HEK293 (cell line): Measurements from ENCODE around the gene C19orf47.

ENCODE experiments used
- CTCF ChIA-PET: fragments of 350-600 bp; formaldehyde crosslinking; extraction: SDS; loops from one replicate; lab custom pipeline; 2021; ENCODE audit warnings: antibody characterized with exemption; lab: Yijun Ruan, JAX
- POLR2A ChIA-PET: fragments of 300-600 bp; formaldehyde crosslinking; extraction: SDS; loops from one replicate; lab custom pipeline; 2020; ENCODE audit warnings: antibody characterized with exemption, inconsistent platforms; lab: Yijun Ruan, JAX
- H3K27ac ChIP-seq: fragments of 200-500 bp; sonication (Bioruptor generic); 2 replicates; pipeline ENCODE4 v1.5.1; 2014; ENCODE audit warnings: low read depth, low read length, control low read depth, inconsistent platforms; ENCODE audit errors: extremely low read depth
- H3K36me3 ChIP-seq, 2 experiments: fragments of 200-500 bp in 1 of 2; sonication (Bioruptor generic) in 1 of 2; 1 replicate in 1 of 2; 2 replicates in 1 of 2; pipeline ENCODE4 v1.5.1; 2014 to 2017; ENCODE audit warnings: inconsistent platforms in 2 of 2, low read length in 2 of 2; ENCODE audit not compliant: control insufficient read depth in 2 of 2, insufficient read depth in 1 of 2
- H3K4me1 ChIP-seq: fragments of 200-500 bp; sonication (Bioruptor generic); 2 replicates; pipeline ENCODE4 v1.5.1; 2014; ENCODE audit warnings: mild to moderate bottlenecking, low read length, inconsistent platforms; ENCODE audit not compliant: control insufficient read depth, insufficient read depth
- H3K4me3 ChIP-seq: 2 replicates; pipeline ENCODE4 v1.5.1; 2011; ENCODE audit warnings: low read depth, mild to moderate bottlenecking, control low read depth, low read length, moderate library complexity
- H3K9me3 ChIP-seq: fragments of 200-500 bp; sonication (Bioruptor generic); 2 replicates; pipeline ENCODE4 v1.5.1; 2014; ENCODE audit warnings: low read depth, low read length, inconsistent platforms; ENCODE audit not compliant: control insufficient read depth, insufficient read depth
- GLIS2 ChIP-seq: fragments of 450-650 bp; formaldehyde crosslinking; IDR thresholded peaks from 2 replicates; pipeline ENCODE4 v1.5.1; 2016; ENCODE audit warnings: missing biosample characterization, missing genetic modification characterization
- IKZF3 ChIP-seq: fragments of 450-650 bp; IDR thresholded peaks from 2 replicates; pipeline ENCODE4 v1.5.0; 2018; ENCODE audit warnings: missing biosample characterization, mild to moderate bottlenecking, missing genetic modification characterization, moderate library complexity
- MEIS1 ChIP-seq: sonication (generic); formaldehyde crosslinking; IDR thresholded peaks from 2 replicates; pipeline ENCODE4 v1.8.1; 2022; ENCODE audit warnings: missing genetic modification reagents, mild to moderate bottlenecking, borderline replicate concordance
- SCRT2 ChIP-seq: fragments of 450-650 bp; formaldehyde crosslinking; IDR thresholded peaks from 2 replicates; pipeline ENCODE4 v1.5.1; 2016; ENCODE audit warnings: missing biosample characterization, missing genetic modification characterization
- TRIM28 ChIP-seq: IDR thresholded peaks from 2 replicates; pipeline ENCODE4 v1.6.1; 2011; ENCODE audit warnings: low read length, control low read depth, borderline replicate concordance
- ZBTB17 ChIP-seq: fragments of 450-650 bp; formaldehyde crosslinking; IDR thresholded peaks from 2 replicates; pipeline ENCODE4 v1.5.1; 2016; ENCODE audit warnings: missing biosample characterization, missing genetic modification characterization
- ZBTB48 ChIP-seq: fragments of 450-650 bp; formaldehyde crosslinking; IDR thresholded peaks from 2 replicates; pipeline ENCODE4 v1.5.1; 2016; ENCODE audit warnings: missing biosample characterization, missing genetic modification characterization
- ZFP37 ChIP-seq: fragments of 450-650 bp; formaldehyde crosslinking; IDR thresholded peaks from 2 replicates; pipeline ENCODE4 v1.5.1; 2016; ENCODE audit warnings: missing biosample characterization, missing genetic modification characterization
- ZFP69B ChIP-seq: fragments of 450-650 bp; formaldehyde crosslinking; IDR thresholded peaks from 2 replicates; pipeline ENCODE4 v1.5.1; 2016; ENCODE audit warnings: missing biosample characterization, missing genetic modification characterization
- ZNF10 ChIP-seq: fragments of 450-650 bp; formaldehyde crosslinking; IDR thresholded peaks from 2 replicates; pipeline ENCODE4 v1.5.1; 2017; ENCODE audit warnings: missing biosample characterization, missing genetic modification characterization
- ZNF121 ChIP-seq: fragments of 450-650 bp; formaldehyde crosslinking; IDR thresholded peaks from 2 replicates; pipeline ENCODE4 v1.5.1; 2016; ENCODE audit warnings: missing biosample characterization, missing genetic modification characterization
- ZNF19 ChIP-seq: fragments of 450-650 bp; formaldehyde crosslinking; IDR thresholded peaks from 2 replicates; pipeline ENCODE4; 2016; ENCODE audit warnings: missing biosample characterization, missing genetic modification characterization, low read depth
- ZNF24 ChIP-seq: fragments of 450-650 bp; formaldehyde crosslinking; IDR thresholded peaks from 2 replicates; pipeline ENCODE4 v1.5.1; 2016; ENCODE audit warnings: missing biosample characterization, missing genetic modification characterization
- ZNF302 ChIP-seq: fragments of 450-650 bp; formaldehyde crosslinking; IDR thresholded peaks from 2 replicates; pipeline ENCODE4 v1.5.1; 2016; ENCODE audit warnings: missing biosample characterization, missing genetic modification characterization, low read depth
- ZNF311 ChIP-seq: fragments of 450-650 bp; formaldehyde crosslinking; IDR thresholded peaks from 2 replicates; pipeline ENCODE4 v1.5.1; 2017; ENCODE audit warnings: missing biosample characterization, missing genetic modification characterization, borderline replicate concordance
- ZNF335 ChIP-seq: fragments of 450-650 bp; formaldehyde crosslinking; conservative IDR thresholded peaks from 2 replicates; pipeline ENCODE4 v1.5.1; 2016; ENCODE audit warnings: missing biosample characterization, missing genetic modification characterization
- ZNF423 ChIP-seq: fragments of 450-650 bp; formaldehyde crosslinking; IDR thresholded peaks from 2 replicates; pipeline ENCODE4 v1.5.1; 2016; ENCODE audit warnings: missing biosample characterization, missing genetic modification characterization
- ZNF560 ChIP-seq: fragments of 450-650 bp; formaldehyde crosslinking; IDR thresholded peaks from 2 replicates; pipeline ENCODE4 v1.5.1; 2017; ENCODE audit warnings: missing biosample characterization, missing genetic modification characterization, borderline replicate concordance
- ZNF600 ChIP-seq: fragments of 450-650 bp; formaldehyde crosslinking; IDR thresholded peaks from 2 replicates; pipeline ENCODE4 v1.5.1; 2016; ENCODE audit warnings: missing biosample characterization, missing genetic modification characterization
- ZNF626 ChIP-seq: fragments of 450-650 bp; sonication (Bioruptor Pico); formaldehyde crosslinking; IDR thresholded peaks from 2 replicates; pipeline ENCODE4 v1.5.1; 2018; ENCODE audit warnings: missing biosample characterization, missing genetic modification characterization, inconsistent platforms
- ZNF660 ChIP-seq: fragments of 450-650 bp; IDR thresholded peaks from 2 replicates; pipeline ENCODE4 v1.5.1; 2018; ENCODE audit warnings: missing biosample characterization, mild to moderate bottlenecking, missing genetic modification characterization
- ZNF776 ChIP-seq: fragments of 450-650 bp; formaldehyde crosslinking; IDR thresholded peaks from 2 replicates; pipeline ENCODE4 v1.5.0; 2017; ENCODE audit warnings: missing biosample characterization, missing genetic modification characterization, borderline replicate concordance
- ZNF777 ChIP-seq: fragments of 450-650 bp; formaldehyde crosslinking; IDR thresholded peaks from 2 replicates; pipeline ENCODE4 v1.5.1; 2017; ENCODE audit warnings: missing biosample characterization, missing genetic modification characterization, borderline replicate concordance
- ZNF785 ChIP-seq: fragments of 450-650 bp; formaldehyde crosslinking; IDR thresholded peaks from 2 replicates; pipeline ENCODE4 v1.5.1; 2016; ENCODE audit warnings: missing biosample characterization, missing genetic modification characterization
- ZSCAN16 ChIP-seq: fragments of 450-650 bp; formaldehyde crosslinking; IDR thresholded peaks from 2 replicates; pipeline ENCODE4 v1.5.1; 2016; ENCODE audit warnings: missing biosample characterization, missing genetic modification characterization
- TF ChIP-seq, protein P1 (sequence below): fragments of 450-650 bp; formaldehyde crosslinking; IDR thresholded peaks from 2 replicates; pipeline ENCODE4 v1.5.1; 2016; ENCODE audit warnings: missing biosample characterization, missing genetic modification characterization
- TF ChIP-seq, protein P2 (sequence below): fragments of 450-650 bp; formaldehyde crosslinking; IDR thresholded peaks from 2 replicates; pipeline ENCODE4 v1.5.1; 2017; ENCODE audit warnings: missing biosample characterization, mild to moderate bottlenecking, missing genetic modification characterization, moderate library complexity

Gene C19orf47

DNA sequence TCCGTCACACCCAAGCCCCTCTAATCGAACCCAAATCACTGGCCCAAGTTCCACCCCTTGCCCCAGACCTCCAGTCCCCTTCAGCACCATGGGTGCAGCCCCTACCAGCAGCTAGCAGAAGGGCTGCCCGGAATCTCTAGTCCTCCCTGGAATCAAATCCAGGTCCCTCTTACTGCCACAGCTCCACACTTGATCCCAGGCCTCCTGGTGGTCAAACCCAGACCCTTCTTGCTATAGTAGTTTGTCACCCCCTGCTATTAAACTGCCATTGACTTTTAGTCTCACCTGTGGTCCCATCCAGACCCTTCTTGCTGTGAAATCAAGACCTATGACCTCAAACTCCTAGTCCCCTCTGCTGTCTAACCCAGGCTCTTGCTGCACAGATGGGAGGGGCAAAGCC, 33.1 kb upstream of the C19orf47 start:
- H3K4me1 ChIP-seq = no peaks in the 10 kb centered on the region
- H3K27ac ChIP-seq = no peak overlapping the region
- peaks cover 3 to 32% of the 10 kb centered on the region in 2 experiments; a peak in 2 of 3 replicates for H3K36me3 ChIP-seq
- ChIA-PET CTCF (interaction anchor here (0.6 to 3.3 kb wide), 3 partner anchors 65 to 186 kb away, joined by 3 to 14 read pairs (median 4); no protein-coding TSS in a partner anchor), POLR2A (interaction anchor here (1.0 to 2.6 kb wide), 4 partner anchors 16 to 45 kb away, joined by 4 to 10 read pairs (median 8); partner anchors contain the start of genes C19orf47, PLD3 and SERTAD1)
- H3K9me3 ChIP-seq = no peaks in the 10 kb centered on the region
- H3K4me3 ChIP-seq = no peak overlapping the region
- TF ChIP-seq, protein P1, sequence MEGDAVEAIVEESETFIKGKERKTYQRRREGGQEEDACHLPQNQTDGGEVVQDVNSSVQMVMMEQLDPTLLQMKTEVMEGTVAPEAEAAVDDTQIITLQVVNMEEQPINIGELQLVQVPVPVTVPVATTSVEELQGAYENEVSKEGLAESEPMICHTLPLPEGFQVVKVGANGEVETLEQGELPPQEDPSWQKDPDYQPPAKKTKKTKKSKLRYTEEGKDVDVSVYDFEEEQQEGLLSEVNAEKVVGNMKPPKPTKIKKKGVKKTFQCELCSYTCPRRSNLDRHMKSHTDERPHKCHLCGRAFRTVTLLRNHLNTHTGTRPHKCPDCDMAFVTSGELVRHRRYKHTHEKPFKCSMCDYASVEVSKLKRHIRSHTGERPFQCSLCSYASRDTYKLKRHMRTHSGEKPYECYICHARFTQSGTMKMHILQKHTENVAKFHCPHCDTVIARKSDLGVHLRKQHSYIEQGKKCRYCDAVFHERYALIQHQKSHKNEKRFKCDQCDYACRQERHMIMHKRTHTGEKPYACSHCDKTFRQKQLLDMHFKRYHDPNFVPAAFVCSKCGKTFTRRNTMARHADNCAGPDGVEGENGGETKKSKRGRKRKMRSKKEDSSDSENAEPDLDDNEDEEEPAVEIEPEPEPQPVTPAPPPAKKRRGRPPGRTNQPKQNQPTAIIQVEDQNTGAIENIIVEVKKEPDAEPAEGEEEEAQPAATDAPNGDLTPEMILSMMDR = peak; percentile 61
- TF ChIP-seq ZNF785 (tag by site-specific recombination) = no peak

DNA sequence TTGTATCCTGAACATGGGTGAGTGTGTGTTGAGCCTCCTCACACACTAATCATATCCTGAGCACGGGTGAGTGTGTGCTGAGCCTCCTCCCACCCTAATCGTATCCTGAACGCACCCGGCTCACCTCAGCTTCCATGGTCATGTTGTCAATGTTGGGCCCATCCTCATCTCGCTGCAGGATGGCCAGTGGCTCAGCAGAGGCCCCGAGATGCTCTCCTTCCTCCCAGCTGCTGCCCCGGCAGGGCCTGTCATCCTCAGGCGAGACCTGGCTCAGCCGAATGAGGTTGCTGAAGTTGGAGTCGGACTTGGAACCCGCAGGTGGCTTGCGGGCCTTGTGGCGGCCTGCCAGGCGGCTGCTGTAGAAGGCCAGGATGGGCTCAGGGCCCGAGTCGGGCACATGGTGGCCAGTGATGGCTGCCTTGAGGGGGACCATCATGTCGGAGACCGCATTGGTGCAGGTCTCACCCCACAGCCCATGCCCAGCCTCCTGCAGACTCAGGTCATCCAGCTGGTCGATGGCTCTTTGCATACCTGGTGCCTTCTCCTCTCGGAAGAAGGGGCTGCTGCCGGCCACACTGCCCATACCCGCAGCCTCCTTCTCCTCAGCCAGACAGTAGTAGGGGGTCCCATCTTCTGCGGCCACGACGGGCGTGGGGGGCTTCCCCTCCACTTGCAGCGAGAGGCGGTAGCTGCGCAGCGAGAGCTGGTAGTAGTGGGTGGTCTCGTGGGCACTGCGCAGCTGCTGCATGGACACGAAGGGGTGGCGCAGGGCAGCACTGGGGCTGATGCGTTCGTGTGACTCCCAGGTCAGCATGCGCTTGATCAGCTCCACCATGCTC, 32.2 kb upstream of the C19orf47 start:
- H3K27ac ChIP-seq = peak overlapping the region; percentile 16; the same call in 1 of the 2 replicates
- H3K4me3 ChIP-seq = no peak overlapping the region
- POLR2A ChIA-PET = interaction anchor here (0.6 to 2.1 kb wide), 7 partner anchors 9 to 1928 kb away, joined by 3 to 10 read pairs (median 5); partner anchors contain the start of genes C19orf47, PLD3 and SERTAD1
- peaks cover 5 to 36% of the 10 kb centered on the region in 2 experiments; a peak in 2 of 3 replicates for H3K36me3 ChIP-seq
- H3K9me3 ChIP-seq = no peaks in the 10 kb centered on the region
- CTCF ChIA-PET = interaction anchor here (0.6 to 3.3 kb wide), 6 partner anchors 28 to 880 kb away, joined by 3 to 14 read pairs (median 3); no protein-coding TSS in a partner anchor
- 0 out of 2 replicates have a peak, but pooled peaks have one; percentile 25 for TF ChIP-seq SCRT2 (tag by site-specific recombination)
- TF ChIP-seq ZNF600 (tag by site-specific recombination) = peak; percentile 60
- TF ChIP-seq TRIM28 = no peak
- peak; percentile 51; the same call in 1 of the 2 replicates for TF ChIP-seq ZBTB17 (tag by site-specific recombination)
- no peak for TF ChIP-seq ZNF560 (tag by site-specific recombination)
- TF ChIP-seq ZNF776 (tag by site-specific recombination) = no peak
- peak; percentile 98 for TF ChIP-seq ZSCAN16 (tag by site-specific recombination)
- H3K4me1 ChIP-seq = no peaks in the 10 kb centered on the region

- POLR2A ChIA-PET = interaction anchor here (0.6 to 2.1 kb wide), 5 partner anchors 8 to 1929 kb away, joined by 3 to 10 read pairs (median 5); partner anchors contain the start of genes C19orf47 and PLD3
- CTCF ChIA-PET = interaction anchor here (0.6 to 0.8 kb wide), 4 partner anchors 13 to 881 kb away, joined by 3 to 4 read pairs (median 3); no protein-coding TSS in a partner anchor
- peaks cover 12 to 37% of the 10 kb centered on the region in 2 experiments; a peak in 2 of 3 replicates for H3K36me3 ChIP-seq
- no peaks in the 10 kb centered on the region for H3K4me1 ChIP-seq
- no peak overlapping the region for H3K4me3 ChIP-seq
- no peaks in the 10 kb centered on the region for H3K9me3 ChIP-seq
- H3K27ac ChIP-seq = no peak overlapping the region
- TF ChIP-seq ZNF626 (tag by site-specific recombination) (no peak), ZBTB48 (0 out of 2 replicates have a peak, but pooled peaks have one; percentile 17), ZNF302 (tag by site-specific recombination) (no peak), ZNF311 (tag by site-specific recombination) (no peak), GLIS2 (tag by site-specific recombination) (peak; percentile 66), ZFP37 (tag by site-specific recombination) (no peak), ZNF10 (tag by site-specific recombination) (peak; percentile 61; the same call in 1 of the 2 replicates), ZNF335 (tag by site-specific recombination) (no peak), ZFP69B (tag by site-specific recombination) (no peak), ZNF660 (tag by site-specific recombination) (no peak), ZNF121 (tag by site-specific recombination) (peak; percentile 91), IKZF3 (tag by site-specific recombination) (no peak), MEIS1 (CRISPR knock-in tag) (no peak), ZNF777 (tag by site-specific recombination) (no peak), ZNF24 (no peak), ZNF423 (tag by site-specific recombination) (no peak), ZNF19 (tag by site-specific recombination) (no peak)
- TF ChIP-seq, protein P2, sequence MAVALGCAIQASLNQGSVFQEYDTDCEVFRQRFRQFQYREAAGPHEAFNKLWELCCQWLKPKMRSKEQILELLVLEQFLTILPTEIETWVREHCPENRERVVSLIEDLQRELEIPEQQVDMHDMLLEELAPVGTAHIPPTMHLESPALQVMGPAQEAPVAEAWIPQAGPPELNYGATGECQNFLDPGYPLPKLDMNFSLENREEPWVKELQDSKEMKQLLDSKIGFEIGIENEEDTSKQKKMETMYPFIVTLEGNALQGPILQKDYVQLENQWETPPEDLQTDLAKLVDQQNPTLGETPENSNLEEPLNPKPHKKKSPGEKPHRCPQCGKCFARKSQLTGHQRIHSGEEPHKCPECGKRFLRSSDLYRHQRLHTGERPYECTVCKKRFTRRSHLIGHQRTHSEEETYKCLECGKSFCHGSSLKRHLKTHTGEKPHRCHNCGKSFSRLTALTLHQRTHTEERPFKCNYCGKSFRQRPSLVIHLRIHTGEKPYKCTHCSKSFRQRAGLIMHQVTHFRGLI (tag by site-specific recombination) = no peak
These were observed 31.4 kb upstream of the C19orf47 start for GRCh38 chr19:40379446-40380198.
